HG02642 (cell line): ENCODE data around the gene CDX1.
A peak's percentile ranks its signal among the peaks of the same experiment; 100 is the strongest.

Source experiments
- ATAC-seq: cut with Tn5 transposase; IDR thresholded peaks from one replicate; pipeline ENCODE4 v1.9.1; 2021; ENCODE audit warnings: mild to moderate bottlenecking; ENCODE audit not compliant: unreplicated experiment, poor library complexity

The CDX1 gene

GRCh38 chr5:150197476-150197875, 30.9 kb downstream of the CDX1 start:
- ATAC-seq: no peak

- no peak for ATAC-seq
Measured at GRCh38 chr5:150202501-150202900, 35.9 kb downstream of the CDX1 start.

GRCh38 chr5:150203832-150204589, 37.4 kb downstream of the CDX1 start:
- ATAC-seq: no peak

GRCh38 chr5:150204590-150204960, 38.0 kb downstream of the CDX1 start:
- no peak for ATAC-seq

GRCh38 chr5:150206098-150206778, 39.7 kb downstream of the CDX1 start:
- ATAC-seq: no peak

GRCh38 chr5:150206779-150207115, 40.2 kb downstream of the CDX1 start:
- ATAC-seq: no peak

GRCh38 chr5:150208187-150209098, 41.9 kb downstream of the CDX1 start:
- ATAC-seq: no peak

- no peak for ATAC-seq
Measured at GRCh38 chr5:150209099-150209635, 42.6 kb downstream of the CDX1 start.

GRCh38 chr5:150210644-150211043, 44.1 kb downstream of the CDX1 start:
- ATAC-seq: no peak

- ATAC-seq: no peak
Measured at GRCh38 chr5:150211156-150212030, 44.8 kb downstream of the CDX1 start.

- no peak for ATAC-seq
Measured at GRCh38 chr5:150213530-150213929, 47.0 kb downstream of the CDX1 start.

- no peak for ATAC-seq
Measured at GRCh38 chr5:150214289-150214688, 47.7 kb downstream of the CDX1 start.

- no peak for ATAC-seq
Measured at GRCh38 chr5:150215979-150216944, 49.7 kb downstream of the CDX1 start.

GRCh38 chr5:150217038-150217437, 50.5 kb downstream of the CDX1 start:
- ATAC-seq: no peak

- peak; percentile 89 for ATAC-seq
Measured at GRCh38 chr5:150217873-150218692, 51.5 kb downstream of the CDX1 start.

GRCh38 chr5:150218693-150219035, 52.1 kb downstream of the CDX1 start:
- no peak for ATAC-seq

- ATAC-seq: no peak
Measured at GRCh38 chr5:150219142-150219541, 52.6 kb downstream of the CDX1 start.

GRCh38 chr5:150219861-150220260, 53.3 kb downstream of the CDX1 start:
- ATAC-seq: no peak
